Coronary artery (tissue), 2 donors: ENCODE results near the gene HRH3.

Source experiments
- DNase-seq: peaks from one replicate; pipeline ENCODE4 v3.0.0-alpha.2; 2017; ENCODE audit warnings: low spot score
- H3K27ac ChIP-seq, 2 donors: fragments of 200-600 bp; sonication (generic); one replicate each; pipeline ENCODE4 v1.5.1; 2016 to 2019
- H3K4me3 ChIP-seq: fragments of 200-600 bp; sonication (generic); 2 replicates; pipeline ENCODE4 v1.5.1; 2016; ENCODE audit warnings: mild to moderate bottlenecking, moderate library complexity
- TF ChIP-seq, protein P1 (sequence below): fragments of 200-600 bp; sonication (generic); IDR thresholded peaks from one replicate; pipeline ENCODE4 v1.5.1; 2019; ENCODE audit warnings: antibody characterized with exemption

HRH3 gene

DNA sequence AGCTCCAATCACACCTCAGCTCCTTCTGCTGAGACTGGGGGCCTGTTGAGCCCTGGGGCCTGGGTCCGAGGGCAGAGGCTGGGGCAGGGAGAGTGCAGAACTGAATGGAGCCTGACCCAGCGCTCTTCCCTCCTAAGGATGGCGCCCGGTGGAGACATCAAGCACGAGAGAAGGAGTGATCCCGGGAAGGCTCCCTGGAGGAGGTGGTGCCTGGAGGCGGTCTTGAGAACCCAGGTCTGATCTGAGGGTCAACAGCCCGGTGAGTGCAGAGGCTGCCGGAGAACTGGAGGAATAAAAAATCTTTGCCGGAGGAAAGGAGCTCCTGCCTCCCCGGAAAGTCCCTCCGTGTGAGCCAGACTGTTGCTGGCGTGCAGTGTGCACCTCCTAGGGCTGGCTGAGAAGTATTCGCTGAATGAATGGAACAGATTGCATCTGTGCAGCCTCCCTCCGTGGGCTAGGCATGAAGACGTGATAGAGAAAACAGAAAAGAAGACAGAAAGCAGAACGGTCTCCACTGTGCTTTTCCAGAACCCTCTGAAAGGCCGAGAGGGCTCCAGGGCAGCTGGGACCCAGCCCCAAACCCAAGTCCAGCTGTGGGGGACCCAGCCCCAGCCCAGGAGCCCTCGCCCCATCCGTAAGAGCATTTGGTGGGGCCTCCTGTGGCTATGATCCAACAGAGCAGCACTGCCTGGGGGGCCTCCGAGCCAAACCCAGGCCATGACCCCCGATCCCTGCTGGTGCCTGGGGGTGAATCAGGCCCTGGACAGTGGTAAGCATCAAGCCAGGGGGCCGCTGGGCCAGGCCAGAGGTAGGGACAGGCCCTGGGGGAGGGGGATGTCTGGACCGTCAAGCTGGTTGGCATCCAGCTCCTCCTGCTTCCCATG, 6.9 kb upstream of the HRH3 start:
- TF ChIP-seq, protein P1, sequence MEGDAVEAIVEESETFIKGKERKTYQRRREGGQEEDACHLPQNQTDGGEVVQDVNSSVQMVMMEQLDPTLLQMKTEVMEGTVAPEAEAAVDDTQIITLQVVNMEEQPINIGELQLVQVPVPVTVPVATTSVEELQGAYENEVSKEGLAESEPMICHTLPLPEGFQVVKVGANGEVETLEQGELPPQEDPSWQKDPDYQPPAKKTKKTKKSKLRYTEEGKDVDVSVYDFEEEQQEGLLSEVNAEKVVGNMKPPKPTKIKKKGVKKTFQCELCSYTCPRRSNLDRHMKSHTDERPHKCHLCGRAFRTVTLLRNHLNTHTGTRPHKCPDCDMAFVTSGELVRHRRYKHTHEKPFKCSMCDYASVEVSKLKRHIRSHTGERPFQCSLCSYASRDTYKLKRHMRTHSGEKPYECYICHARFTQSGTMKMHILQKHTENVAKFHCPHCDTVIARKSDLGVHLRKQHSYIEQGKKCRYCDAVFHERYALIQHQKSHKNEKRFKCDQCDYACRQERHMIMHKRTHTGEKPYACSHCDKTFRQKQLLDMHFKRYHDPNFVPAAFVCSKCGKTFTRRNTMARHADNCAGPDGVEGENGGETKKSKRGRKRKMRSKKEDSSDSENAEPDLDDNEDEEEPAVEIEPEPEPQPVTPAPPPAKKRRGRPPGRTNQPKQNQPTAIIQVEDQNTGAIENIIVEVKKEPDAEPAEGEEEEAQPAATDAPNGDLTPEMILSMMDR: no peak
- DNase-seq: no peak
- Histone ChIP-seq H3K27ac (no peak overlapping the region), H3K4me3 (no peak overlapping the region)

DNA sequence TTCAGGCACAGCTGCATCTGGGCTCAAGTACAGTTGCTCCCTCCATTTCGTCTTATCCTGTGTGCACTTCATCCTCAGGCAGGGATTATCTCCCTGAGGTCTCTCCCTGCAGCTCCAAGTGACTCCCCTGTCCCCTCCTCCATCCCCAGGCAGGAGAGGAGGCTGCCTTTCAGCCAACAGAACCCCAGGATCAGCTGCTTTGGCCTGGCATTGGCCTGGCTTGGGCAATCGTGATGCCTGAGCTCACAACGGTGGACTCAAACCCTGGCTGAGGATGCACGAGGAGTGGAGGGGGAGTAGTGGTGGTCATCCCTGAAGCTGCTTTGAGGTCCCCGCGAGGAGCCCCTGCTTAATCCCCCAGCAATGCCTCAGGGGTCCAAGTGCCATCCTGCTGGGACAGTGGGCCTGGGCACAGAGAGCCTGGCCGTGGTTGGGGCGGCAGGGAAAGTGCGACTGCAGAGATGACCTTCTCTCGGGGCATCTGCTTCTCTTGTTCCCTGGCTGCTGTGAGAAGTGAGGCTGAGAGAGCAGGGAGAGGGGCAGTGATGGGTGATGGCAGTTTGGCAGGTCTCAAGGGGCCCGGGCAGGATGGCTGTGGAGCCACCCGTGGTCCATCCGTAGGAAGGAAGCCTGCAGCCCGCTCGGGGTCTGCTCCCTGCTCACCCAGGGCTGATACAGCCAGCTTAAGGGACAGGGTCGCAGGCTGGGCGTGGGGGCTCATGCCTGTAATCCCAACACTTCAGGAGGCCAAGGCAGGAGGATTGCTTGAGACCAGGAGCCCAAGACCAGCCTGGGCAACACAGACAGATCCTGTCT, 6.0 kb upstream of the HRH3 start:
- TF ChIP-seq, protein P1: no peak
- no peak overlapping the region for H3K27ac ChIP-seq
- H3K4me3 ChIP-seq: no peak overlapping the region
- DNase-seq: no peak

DNA sequence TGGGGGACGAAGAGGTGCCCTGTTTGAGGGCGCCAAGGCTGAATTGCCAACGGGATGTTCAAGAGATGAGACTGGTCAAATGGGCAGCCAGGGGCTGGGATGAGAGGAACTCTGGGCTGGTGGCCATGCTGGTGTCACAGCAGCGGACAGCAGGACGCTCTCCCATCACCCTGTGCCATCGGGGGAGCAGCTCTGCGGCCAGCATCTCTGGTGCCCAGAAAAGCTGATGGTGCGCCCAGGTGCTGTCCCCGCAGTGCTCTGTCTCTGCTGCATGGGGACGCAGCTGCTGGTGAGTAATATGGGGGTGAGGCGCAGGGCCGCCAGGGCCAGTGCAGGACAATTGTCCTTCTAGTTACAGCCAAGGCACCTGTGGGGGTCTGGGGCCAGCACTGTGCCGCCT, 4.9 kb upstream of the HRH3 start:
- DNase-seq: no peak
- Histone ChIP-seq H3K27ac (no peak overlapping the region), H3K4me3 (no peak overlapping the region)
- TF ChIP-seq, protein P1: no peak

GRCh38 chr20:62224113-62224855, 4.2 kb upstream of the HRH3 start:
- no peak overlapping the region for H3K27ac ChIP-seq
- H3K4me3 ChIP-seq: no peak overlapping the region
- TF ChIP-seq, protein P1: no peak
- DNase-seq: no peak

DNA sequence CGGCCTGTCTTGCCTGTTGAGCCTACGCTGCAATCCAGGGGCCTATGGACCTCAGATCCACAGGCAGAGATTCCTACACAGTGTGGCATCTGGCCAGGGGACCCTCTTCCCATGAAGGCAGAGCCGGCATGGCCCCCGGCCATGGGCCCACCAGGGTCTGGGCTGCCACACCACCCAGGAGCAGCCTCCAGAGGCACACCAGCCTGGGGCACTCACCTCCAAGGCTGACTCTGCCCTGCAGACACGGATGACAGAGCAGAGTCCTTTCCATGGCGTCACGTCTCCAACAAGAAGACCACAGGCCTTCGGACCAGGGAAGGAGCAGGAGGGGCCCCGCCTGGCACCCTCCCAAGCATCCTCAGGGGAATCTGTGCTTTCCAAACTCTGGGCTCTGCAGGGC, 3.5 kb upstream of the HRH3 start:
- Histone ChIP-seq H3K4me3 (no peak overlapping the region), H3K27ac (no peak overlapping the region)
- TF ChIP-seq, protein P1: no peak
- DNase-seq: no peak

- TF ChIP-seq, protein P1: no peak
- no peak for DNase-seq
- Histone ChIP-seq H3K4me3 (no peak overlapping the region), H3K27ac (no peak overlapping the region)
Observed at GRCh38 chr20:62222972-62223371, 2.9 kb upstream of the HRH3 start.
